B cell (primary cell): ENCODE measurements around the gene DUSP5. TPM values are rescaled to one million over a fixed set of nuclear protein-coding genes. Genes with fewer than 3 reads are reported as not detected.

Experiments used
- ATAC-seq: fragments of 200-7000 bp; cut with Tn5 transposase; one replicate; pipeline ENCODE4 v1.10.0; 2021; ENCODE audit warnings: low read depth, mild to moderate bottlenecking, moderate number of reproducible peaks, moderate library complexity
- CTCF ChIA-PET: fragments of 350-600 bp; sonication (Branson Sonifier 250); formaldehyde crosslinking; loops from one replicate; lab custom pipeline; 2021; ENCODE audit warnings: antibody characterized with exemption, inconsistent platforms; lab: Charles Lee
- POLR2A ChIA-PET: fragments of 350-600 bp; sonication (Branson Sonifier 250); formaldehyde crosslinking; loops from one replicate; lab custom pipeline; 2021; ENCODE audit warnings: antibody characterized with exemption; lab: Charles Lee
- DNase-seq: peaks from one replicate; pipeline ENCODE4 v3.0.0; 2013
- H2AFZ ChIP-seq: 2 replicates; pipeline ENCODE4 v1.6.1; 2012; ENCODE audit warnings: mild to moderate bottlenecking, low read depth, low read length; ENCODE audit not compliant: insufficient read depth, poor library complexity, severe bottlenecking
- H3K27ac ChIP-seq, 2 donors: 1 replicate in 1 of 2; 2 replicates in 1 of 2; pipeline ENCODE4 v1.5.1; 2012 to 2013; ENCODE audit warnings: low read length in 2 of 2, mild to moderate bottlenecking in 2 of 2, moderate library complexity in 1 of 2
- H3K27me3 ChIP-seq, 4 experiments: fragments of 200-600 bp in 1 of 4; sonication (generic) in 1 of 4; replicated peaks in 1 of 4; 1 replicate in 2 of 4; 2 replicates in 2 of 4; pipeline versions ENCODE4 v1.6.1 to v1.7.0; 2013 to 2016; ENCODE audit warnings: low read length in 3 of 4, mild to moderate bottlenecking in 2 of 4, mixed read lengths in 1 of 4, moderate library complexity in 1 of 4; ENCODE audit not compliant: insufficient read depth in 4 of 4, control insufficient read depth in 3 of 4; ENCODE audit errors: control extremely low read depth in 1 of 4
- H3K36me3 ChIP-seq, 2 experiments: replicated peaks in 1 of 2; 1 replicate in 1 of 2; 2 replicates in 1 of 2; pipeline versions ENCODE4 v1.6.1 to v1.7.1; 2013; ENCODE audit warnings: low read length in 1 of 2; ENCODE audit not compliant: insufficient read depth in 2 of 2, control insufficient read depth in 1 of 2; ENCODE audit errors: control extremely low read depth in 1 of 2, extremely low read depth in 1 of 2
- H3K4me1 ChIP-seq, 2 donors: fragments of 200-600 bp in 1 of 2; sonication (generic) in 1 of 2; 1 replicate in 1 of 2; 2 replicates in 1 of 2; pipeline versions ENCODE4 v1.5.1 to v1.6.1; 2013 to 2017; ENCODE audit warnings: low read length in 2 of 2; ENCODE audit not compliant: control insufficient read depth in 2 of 2, insufficient read depth in 2 of 2
- H3K4me2 ChIP-seq: replicated peaks from 2 replicates; pipeline ENCODE3; 2012; ENCODE audit warnings: mild to moderate bottlenecking, low read depth, low read length; ENCODE audit not compliant: poor library complexity, severe bottlenecking
- H3K4me3 ChIP-seq, 5 experiments: fragments of 200-600 bp in 1 of 5; sonication (generic) in 1 of 5; 1 replicate in 3 of 5; 2 replicates in 2 of 5; pipeline versions ENCODE4 v1.5.1 to v1.7.0; 2011 to 2016; ENCODE audit warnings: low read length in 4 of 5, mild to moderate bottlenecking in 4 of 5, low read depth in 2 of 5, control low read depth in 1 of 5, moderate library complexity in 1 of 5; ENCODE audit not compliant: insufficient read depth in 1 of 5; ENCODE audit errors: control extremely low read depth in 1 of 5, extremely low read depth in 1 of 5
- H3K79me2 ChIP-seq: fragments of 200-600 bp; sonication (generic); one replicate; pipeline ENCODE4 v1.6.0; 2016; ENCODE audit warnings: low read length; ENCODE audit not compliant: control insufficient read depth, insufficient read depth
- H3K9ac ChIP-seq: fragments of 200-600 bp; sonication (generic); 2 replicates; pipeline ENCODE4 v1.6.1; 2017; ENCODE audit warnings: mild to moderate bottlenecking, low read length, moderate library complexity
- H3K9me3 ChIP-seq, 3 donors: one replicate each; pipeline versions ENCODE4 v1.6.1 to v1.7.1; 2013; ENCODE audit warnings: low read length in 2 of 3; ENCODE audit not compliant: control insufficient read depth in 2 of 3, insufficient read depth in 1 of 3; ENCODE audit errors: control extremely low read depth in 1 of 3
- H4K20me1 ChIP-seq: 2 replicates; pipeline ENCODE4 v1.6.0; 2012; ENCODE audit warnings: mild to moderate bottlenecking, low read length; ENCODE audit not compliant: insufficient read depth, control insufficient read depth, poor library complexity, severe bottlenecking
- H3K27ac Mint-ChIP-seq: one replicate; pipeline ENCODE4 v1.8.0; 2021; ENCODE audit warnings: mixed read lengths
- H3K27me3 Mint-ChIP-seq: one replicate; pipeline ENCODE4 v1.8.0; 2021; ENCODE audit warnings: mixed read lengths
- H3K4me1 Mint-ChIP-seq: one replicate; pipeline ENCODE4 v1.8.0; 2021; ENCODE audit warnings: mixed read lengths
- H3K4me3 Mint-ChIP-seq: one replicate; pipeline ENCODE4 v1.8.0; 2021; ENCODE audit warnings: mixed read lengths
- H3K9me3 Mint-ChIP-seq: one replicate; pipeline ENCODE4 v1.8.0; 2022; ENCODE audit warnings: mixed read lengths; ENCODE audit not compliant: insufficient read depth
- EZH2 ChIP-seq: IDR thresholded peaks from 2 replicates; pipeline ENCODE4 v1.6.1; 2012; ENCODE audit warnings: borderline replicate concordance, low read depth, mild to moderate bottlenecking, moderate library complexity, low read length; ENCODE audit not compliant: insufficient read depth, poor library complexity, severe bottlenecking
- WGBS: methylation state at CpG from one replicate; pipeline ENCODE4 v1.1.5; 2013; ENCODE audit warnings: missing lambda C conversion rate; ENCODE audit not compliant: insufficient coverage; 5-methylcytosine and 5-hydroxymethylcytosine counted together
- intact Hi-C: fragments of 100-400 bp; cut with micrococcal nuclease; formaldehyde crosslinking; loops from one replicate; pipeline ENCODE4 v1.10.0; 2022
- polyA plus RNA-seq: library from polyadenylated mRNA; depleted of rRNA; stranded (reverse); fragments of >200 nt; gene quantifications from 2 replicates; pipeline ENCODE4 v1.2.3, GENCODE V29; 2012
- total RNA-seq, 2 donors: library from RNA; stranded (reverse); fragments of 120-200 nt in 1 of 2; gene quantifications; 1 replicate in 1 of 2; 2 replicates in 1 of 2; pipeline versions ENCODE4 v1.2.3 to v1.2.4, GENCODE V29; 2013 to 2022
- TF ChIP-seq, protein P1 (sequence below): fragments of 200-600 bp; IDR thresholded peaks from one replicate; pipeline ENCODE4 v1.8.0; 2022; ENCODE audit warnings: antibody characterized with exemption, mild to moderate bottlenecking

DUSP5 gene
- total and polyA plus RNA-seq, 2 donors (not counting 1 experiment from before 2014, with no cell fraction given): 10.0 to 71.0 TPM

DNA sequence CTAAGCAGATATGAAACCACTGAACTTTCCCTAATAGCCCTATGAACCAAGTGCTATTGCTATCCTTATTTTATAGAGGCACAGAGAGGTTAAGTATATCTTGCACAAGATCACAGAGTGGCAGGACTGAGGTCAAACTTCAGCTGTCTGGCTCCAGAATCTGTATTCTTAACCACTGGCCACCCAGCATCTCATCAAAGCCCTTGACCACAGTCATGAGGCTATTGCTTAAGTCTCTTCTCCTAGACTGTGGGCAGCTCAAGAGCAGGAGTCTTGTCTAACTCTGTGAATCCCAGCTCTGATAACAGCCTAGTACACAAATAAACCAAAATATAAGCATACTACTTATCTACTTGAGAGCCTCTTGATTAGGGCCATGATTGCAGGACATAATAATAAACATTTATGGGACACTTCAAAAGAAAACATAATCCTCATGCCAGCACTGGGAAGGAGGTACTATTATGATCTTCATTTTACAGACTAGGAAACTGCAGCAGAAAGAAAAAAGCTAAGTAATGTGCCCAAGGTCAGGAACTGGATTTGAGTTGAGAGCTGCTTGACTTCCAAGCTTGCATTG lies 47.3 kb downstream of the DUSP5 start:
- Mint-ChIP-seq H3K27me3 (peaks cover 9% of the 10 kb centered on the region), H3K27ac (no peak overlapping the region), H3K4me1 (peaks cover 4% of the 10 kb centered on the region), H3K4me3 (no peak overlapping the region), H3K9me3 (no peaks in the 10 kb centered on the region)
- H3K9me3 ChIP-seq: no peaks in the 10 kb centered on the region
- intact Hi-C loops: no loop called here
- peaks cover 0 to 5% (median 0%) of the 10 kb centered on the region in 4 experiments for H3K27me3 ChIP-seq
- H3K9ac ChIP-seq: no peak overlapping the region
- ChIA-PET CTCF (interaction anchor here (0.9 to 9.3 kb wide), 17 partner anchors 33 to 246 kb away, joined by 3 to 164 read pairs (median 6); partner anchors contain the start of gene SMNDC1), POLR2A (interaction anchor here (0.5 to 2.1 kb wide), 3 partner anchors 22 to 191 kb away, joined by 5 read pairs; no protein-coding TSS in a partner anchor)
- no peak for DNase-seq
- ATAC-seq: no peak
- no peak overlapping the region for H3K27ac ChIP-seq
- H2AFZ ChIP-seq: no peak overlapping the region
- no peak overlapping the region for H3K4me3 ChIP-seq
- H3K4me1 ChIP-seq: no peaks in the 10 kb centered on the region
- H3K4me2 ChIP-seq: no peak overlapping the region
- H3K79me2 ChIP-seq: no peaks in the 10 kb centered on the region
- H4K20me1 ChIP-seq: no peaks in the 10 kb centered on the region
- no peaks in the 10 kb centered on the region for H3K36me3 ChIP-seq
- TF ChIP-seq, protein P1, sequence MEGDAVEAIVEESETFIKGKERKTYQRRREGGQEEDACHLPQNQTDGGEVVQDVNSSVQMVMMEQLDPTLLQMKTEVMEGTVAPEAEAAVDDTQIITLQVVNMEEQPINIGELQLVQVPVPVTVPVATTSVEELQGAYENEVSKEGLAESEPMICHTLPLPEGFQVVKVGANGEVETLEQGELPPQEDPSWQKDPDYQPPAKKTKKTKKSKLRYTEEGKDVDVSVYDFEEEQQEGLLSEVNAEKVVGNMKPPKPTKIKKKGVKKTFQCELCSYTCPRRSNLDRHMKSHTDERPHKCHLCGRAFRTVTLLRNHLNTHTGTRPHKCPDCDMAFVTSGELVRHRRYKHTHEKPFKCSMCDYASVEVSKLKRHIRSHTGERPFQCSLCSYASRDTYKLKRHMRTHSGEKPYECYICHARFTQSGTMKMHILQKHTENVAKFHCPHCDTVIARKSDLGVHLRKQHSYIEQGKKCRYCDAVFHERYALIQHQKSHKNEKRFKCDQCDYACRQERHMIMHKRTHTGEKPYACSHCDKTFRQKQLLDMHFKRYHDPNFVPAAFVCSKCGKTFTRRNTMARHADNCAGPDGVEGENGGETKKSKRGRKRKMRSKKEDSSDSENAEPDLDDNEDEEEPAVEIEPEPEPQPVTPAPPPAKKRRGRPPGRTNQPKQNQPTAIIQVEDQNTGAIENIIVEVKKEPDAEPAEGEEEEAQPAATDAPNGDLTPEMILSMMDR: no peak
- no peak for TF ChIP-seq EZH2

DNA sequence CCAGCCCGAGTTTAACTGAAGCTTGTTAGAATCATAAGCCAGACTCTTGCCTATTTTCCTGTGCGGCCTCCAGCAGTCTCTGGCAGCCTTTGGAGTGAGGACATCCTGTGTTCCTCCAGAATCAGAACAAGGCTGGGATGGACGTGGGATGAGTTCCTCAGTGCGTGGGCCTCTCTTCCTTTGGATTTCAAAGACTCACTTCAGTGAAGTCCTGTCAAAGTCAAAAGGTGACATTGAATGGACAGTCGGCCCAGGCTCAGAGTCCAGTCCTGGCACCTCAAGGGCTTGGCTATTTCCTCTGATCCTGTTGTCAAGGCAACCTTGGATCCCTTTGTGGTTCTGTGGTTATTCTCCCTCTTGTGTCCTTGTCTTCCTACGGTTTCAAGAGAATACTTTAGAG lies 48.4 kb downstream of the DUSP5 start:
- ChIA-PET CTCF (interaction anchor here (0.8 to 9.3 kb wide), 35 partner anchors 9 to 410 kb away, joined by 3 to 164 read pairs (median 5); partner anchors contain the start of gene SMNDC1), POLR2A (interaction anchor here (0.6 to 2.1 kb wide), 2 partner anchors 189 to 200 kb away, joined by 4 to 5 read pairs; no protein-coding TSS in a partner anchor)
- H4K20me1 ChIP-seq: no peaks in the 10 kb centered on the region
- peaks cover 4% of the 10 kb centered on the region for H3K4me1 Mint-ChIP-seq
- no peaks in the 10 kb centered on the region for H3K36me3 ChIP-seq
- no peak for ATAC-seq
- DNase-seq: no peak
- H3K27ac ChIP-seq: no peak overlapping the region
- no peaks in the 10 kb centered on the region for H3K79me2 ChIP-seq
- no peaks in the 10 kb centered on the region for H3K9me3 ChIP-seq
- no peak overlapping the region for H3K9ac ChIP-seq
- peaks cover 0 to 5% (median 1%) of the 10 kb centered on the region in 4 experiments for H3K27me3 ChIP-seq
- TF ChIP-seq, protein P1: no peak
- no peak for TF ChIP-seq EZH2
- no peaks in the 10 kb centered on the region for H3K4me1 ChIP-seq
- intact Hi-C loops: no loop called here
- H3K27me3 Mint-ChIP-seq: peaks cover 14% of the 10 kb centered on the region
- no peaks in the 10 kb centered on the region for H3K9me3 Mint-ChIP-seq
- H2AFZ ChIP-seq: no peak overlapping the region
- 95% methylated on average over 6 of the region's 6 CpGs for WGBS
- no peak overlapping the region for H3K4me2 ChIP-seq
- no peak overlapping the region for H3K27ac Mint-ChIP-seq
- H3K4me3 ChIP-seq: no peak overlapping the region
- H3K4me3 Mint-ChIP-seq: no peak overlapping the region
